Stimulated activated CD4-positive, alpha-beta T cell treated with anti-CD3 and anti-CD28 coated beads, TNF-alpha, amount 100 ng/mL, for 4 hours (primary cell): ENCODE measurements around the gene ASIC3.
A peak's percentile ranks its signal among the peaks of the same experiment; 100 is the strongest.

ENCODE experiments used
- DNase-seq, 3 experiments: peaks; one replicate each; pipeline ENCODE4 v3.0.0-alpha.2; 2020; ENCODE audit warnings: low read depth in 3 of 3

Gene ASIC3

GRCh38 chr7:151085691-151086620, 37.6 kb downstream of the ASIC3 start, which contains the start of gene AGAP3:
Gene AGAP3 (plus strand): TSS chr7:151086475. CDS start chr7:151086742, 267 bp downstream.
- peak; percentile 32 to 50 (median 49) for DNase-seq

DNA sequence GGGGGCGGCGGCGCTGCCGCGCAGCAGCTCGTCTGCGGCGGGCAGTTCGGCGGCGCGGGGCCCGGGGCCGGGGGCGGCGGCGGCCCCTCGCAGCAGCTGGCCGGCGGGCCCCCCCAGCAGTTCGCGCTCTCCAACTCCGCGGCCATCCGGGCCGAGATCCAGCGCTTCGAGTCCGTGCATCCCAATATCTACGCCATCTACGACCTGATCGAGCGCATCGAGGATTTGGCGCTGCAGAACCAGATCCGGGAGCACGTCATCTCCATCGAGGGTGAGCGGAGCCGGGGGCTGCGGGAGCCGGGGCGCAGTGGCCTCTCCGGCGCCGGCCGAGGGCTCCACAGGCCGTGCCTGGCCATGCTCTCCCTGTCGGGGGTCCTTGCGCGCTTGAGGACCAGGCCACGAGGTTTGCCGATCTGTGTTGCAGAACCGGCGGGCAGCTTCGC, 38.5 kb downstream of the ASIC3 start:
- no peak for DNase-seq

- DNase-seq: no peak
Observed at GRCh38 chr7:151087245-151088018, 39.1 kb downstream of the ASIC3 start.

DNA sequence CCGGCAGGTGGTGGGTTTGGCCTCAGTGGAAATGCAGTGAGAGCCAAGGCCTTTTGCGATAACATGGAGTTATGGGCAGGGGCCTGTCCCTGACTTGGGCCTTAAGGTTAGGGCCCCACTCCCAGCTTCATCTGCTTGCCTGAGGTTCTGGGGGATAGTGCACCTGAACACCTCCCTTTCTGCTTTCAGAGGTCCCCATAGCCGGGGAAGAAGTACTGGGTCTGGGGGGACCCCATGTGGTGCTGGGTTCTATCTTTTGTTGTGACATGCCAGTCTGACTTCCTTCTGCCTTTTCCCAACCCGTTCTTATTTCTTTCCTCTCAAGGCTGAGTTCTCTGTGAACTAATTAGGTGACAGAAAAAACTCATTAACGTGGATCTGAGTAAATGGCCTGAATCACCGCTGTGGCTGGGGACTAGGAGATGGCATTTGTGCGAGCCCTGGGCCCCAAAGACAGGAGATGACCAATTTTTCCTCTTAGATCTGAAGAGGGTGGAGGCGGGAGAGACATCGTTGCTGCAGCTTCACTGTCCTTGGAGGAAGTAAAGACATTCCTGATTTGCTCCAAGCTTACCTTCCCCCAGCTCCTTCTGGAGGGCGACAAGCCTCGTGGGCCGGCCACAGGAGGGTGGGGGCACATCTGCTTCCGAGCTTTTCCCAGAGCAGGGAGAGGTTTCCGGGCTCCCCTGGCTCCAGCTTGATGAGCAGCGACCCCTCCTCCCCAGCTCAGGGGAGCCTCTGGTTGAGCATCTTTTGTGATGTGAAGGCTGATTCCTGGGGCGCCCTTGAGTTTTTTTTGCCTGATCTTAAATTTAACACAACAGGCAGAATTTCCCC, 39.9 kb downstream of the ASIC3 start:
- no peak for DNase-seq

DNA sequence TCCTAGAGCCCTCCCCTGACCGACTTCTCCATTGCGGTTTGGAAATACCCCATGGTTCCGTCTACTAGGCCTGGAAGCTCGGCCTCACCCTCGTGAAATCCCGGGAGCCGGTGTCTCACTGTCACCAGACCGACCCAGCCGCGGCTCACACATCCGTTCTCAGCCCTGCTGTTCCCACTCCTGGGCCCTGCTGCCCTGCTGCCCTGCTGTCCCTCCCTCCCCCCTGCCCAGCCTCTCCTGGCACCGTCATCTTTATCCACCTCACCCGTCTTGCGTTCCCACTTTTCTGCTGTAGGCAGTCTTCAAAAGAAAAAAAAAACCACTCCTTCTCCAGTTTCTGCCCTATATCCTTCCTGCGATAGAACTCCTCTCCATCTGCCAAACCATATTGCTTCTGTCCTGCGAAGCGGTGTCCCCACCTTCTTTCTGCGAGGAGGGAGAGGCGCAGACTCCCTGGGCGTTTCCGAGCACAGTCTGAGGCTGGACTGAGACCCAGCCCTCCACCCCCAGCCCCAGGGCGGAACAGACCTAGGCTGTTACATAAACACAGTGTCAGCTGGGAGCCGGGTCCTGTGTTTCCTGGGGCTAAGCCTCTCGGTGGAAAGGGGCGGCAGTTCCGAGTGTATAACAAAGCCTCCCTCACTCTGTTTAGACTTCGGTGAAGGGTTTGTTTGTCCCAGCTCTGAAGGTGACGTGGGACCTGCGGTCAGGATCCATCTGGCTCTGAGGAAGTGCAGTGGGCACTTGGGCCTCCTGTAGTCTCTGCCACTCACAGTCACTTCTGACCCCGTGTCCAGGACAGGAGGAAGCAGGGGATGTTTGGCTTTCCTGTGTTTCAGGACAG, 40.7 kb downstream of the ASIC3 start:
- no peak for DNase-seq

DNA sequence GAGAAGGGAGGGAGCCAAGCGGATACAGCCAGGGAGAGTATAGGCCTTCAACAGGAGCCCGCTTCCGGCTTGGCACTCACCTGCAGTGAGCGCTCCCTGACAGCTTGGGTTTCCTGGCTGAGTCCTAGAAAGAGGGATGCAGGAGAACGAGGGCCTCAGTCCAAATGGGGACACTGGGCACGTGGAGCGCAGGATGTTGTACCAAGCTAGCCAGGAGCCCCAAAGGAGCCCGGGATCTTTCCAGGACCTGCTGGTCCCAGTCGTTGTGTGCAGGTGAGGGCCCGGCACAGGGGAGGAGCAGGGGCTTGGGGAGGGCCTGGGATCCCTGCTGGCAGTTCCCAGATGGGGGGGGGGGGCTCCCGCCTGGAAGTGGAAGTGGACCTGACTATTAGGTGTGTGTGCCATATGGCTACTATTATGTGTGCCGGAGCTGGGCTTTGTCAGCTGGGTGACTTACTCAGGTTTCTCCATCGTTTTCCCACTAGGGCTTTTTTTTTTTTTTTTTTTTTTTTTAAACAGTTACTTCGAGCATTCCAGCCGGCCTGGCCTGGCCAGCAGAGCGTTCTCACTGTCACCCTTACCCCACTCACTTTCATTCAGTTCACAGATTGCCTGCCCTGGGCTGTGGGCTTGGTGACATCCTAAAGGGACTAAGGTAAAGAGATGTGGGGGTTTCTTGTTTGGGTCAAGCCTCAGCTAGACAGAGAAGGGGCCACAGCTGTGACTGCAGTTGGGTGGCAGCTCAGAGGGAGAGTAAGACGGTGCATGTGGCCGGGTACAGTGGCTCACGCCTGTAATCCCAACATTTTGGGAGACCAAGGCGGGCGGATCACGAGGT, 41.8 kb downstream of the ASIC3 start:
- DNase-seq: no peak

- DNase-seq: no peak
Observed at GRCh38 chr7:151091003-151091402, 42.7 kb downstream of the ASIC3 start.

DNA sequence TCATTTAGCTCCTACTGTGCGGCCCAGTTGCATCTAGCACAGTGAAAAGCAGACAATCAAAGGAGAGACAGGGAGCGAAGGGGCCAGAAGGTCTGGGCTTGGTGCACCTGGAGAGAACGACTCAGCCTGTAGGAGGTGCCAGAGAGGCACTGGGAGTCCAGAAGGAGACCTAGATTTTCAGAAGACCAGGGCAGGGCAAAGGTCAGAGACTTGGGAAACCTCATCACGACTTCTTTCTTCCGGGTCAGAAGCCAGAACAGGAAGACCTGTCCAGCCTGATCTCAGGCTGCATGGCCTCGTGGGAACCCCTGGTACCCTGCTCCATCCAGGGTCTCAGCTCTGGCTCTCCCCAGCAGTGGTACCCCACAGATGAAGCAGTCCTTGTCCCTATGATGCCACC, 43.1 kb downstream of the ASIC3 start:
- DNase-seq: no peak

DNA sequence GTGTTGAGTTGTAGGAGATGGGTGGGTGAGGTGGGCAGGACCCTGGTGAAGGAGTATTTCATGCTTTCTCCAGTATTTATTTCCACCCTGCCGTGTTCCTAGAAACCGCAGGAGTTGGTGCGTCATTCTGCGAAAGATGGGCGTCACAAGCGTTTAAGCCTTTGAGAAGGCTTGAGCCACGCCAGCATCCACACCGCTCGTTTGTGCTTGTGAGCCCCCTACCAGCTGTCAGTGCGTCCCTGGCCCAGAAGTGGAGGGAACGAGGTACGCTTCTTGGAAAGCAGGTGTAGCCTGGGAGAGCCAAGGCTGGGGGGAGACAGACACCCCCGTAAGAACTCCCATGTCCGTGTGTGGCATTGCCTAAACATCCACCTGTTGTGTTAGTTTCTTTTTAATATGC, 43.7 kb downstream of the ASIC3 start:
- no peak for DNase-seq

GRCh38 chr7:151093748-151094147, 45.4 kb downstream of the ASIC3 start:
- DNase-seq: no peak

GRCh38 chr7:151094675-151095074, 46.3 kb downstream of the ASIC3 start:
- DNase-seq: no peak

GRCh38 chr7:151095123-151095797, 46.9 kb downstream of the ASIC3 start:
- no peak for DNase-seq

GRCh38 chr7:151095828-151096475, 47.6 kb downstream of the ASIC3 start:
- DNase-seq: no peak

- no peak for DNase-seq
Observed at GRCh38 chr7:151099486-151100211, 51.3 kb downstream of the ASIC3 start.

- DNase-seq: no peak
Observed at GRCh38 chr7:151100921-151101320, 52.6 kb downstream of the ASIC3 start.

- DNase-seq: no peak
Observed at GRCh38 chr7:151101621-151102396, 53.5 kb downstream of the ASIC3 start.
